Renal cortex interstitium (tissue), 3 donors: ENCODE measurements around the gene DCTD. TPM values are rescaled to one million over a fixed set of nuclear protein-coding genes. Genes with fewer than 3 reads are reported as not detected.

Experiments
- polyA plus RNA-seq, 3 donors: library from polyadenylated mRNA; unstranded; fragments of 120-200 nt; gene quantifications; one replicate each; pipeline ENCODE4 v1.2.1, GENCODE V29; 2013; ENCODE audit not compliant: insufficient read length in 3 of 3

Gene DCTD
- polyA plus RNA-seq, 3 donors = 109 to 126 (median 124) TPM

Other genes starting within 250 kb of the DCTD start
- gene WWC2, start 181.9 kb upstream of the DCTD start, polyA plus RNA-seq = 10 to 100 TPM; 54.0 to 71.8 (median 55.6) TPM